Measurements from ENCODE around the gene PPP1R27. TPM values are rescaled to one million over a fixed set of nuclear protein-coding genes. Genes with fewer than 3 reads are reported as not detected.
A peak's percentile ranks its signal among the peaks of the same experiment; 100 is the strongest.

Gene PPP1R27
- total and polyA plus RNA-seq, 7 experiments from 2014 or later = 0.13 TPM; not detected in 6

- Mint-ChIP-seq H3K4me1 (peaks cover 11 to 28% (median 20%) of the 10 kb centered on the region in 7 donors), H3K9me3 (peaks cover 0 to 3% (median 0%) of the 10 kb centered on the region in 11 donors), H3K4me3 (peak overlapping the region; percentile 75 to 96 (median 92)), H3K27ac (peak overlapping the region; percentile 81 to 97 (median 91)), H3K36me3 (no peaks in the 10 kb centered on the region), H3K27me3 (no peaks in the 10 kb centered on the region)
- no peaks in the 10 kb centered on the region for H3K27me3 ChIP-seq (ENCODE audit: control insufficient read depth in 2 of 2, insufficient read depth in 2 of 2, low read length in 2 of 2)
- peak overlapping the region; percentile 66 for H3K4me3 ChIP-seq (ENCODE audit: low read length)
- DNase-seq (peak in 8 of 9 donors; percentile 27 to 60 (median 41)), ATAC-seq (peak; percentile 68)
- POLR2A ChIA-PET = no interaction called here
- H3K4me1 ChIP-seq (ENCODE audit: control insufficient read depth in 2 of 2, insufficient read depth in 2 of 2, low read length in 2 of 2) = peaks cover 13 to 16% of the 10 kb centered on the region in 2 donors
- CTCF ChIA-PET = interaction anchor here (0.5 kb wide), 1 partner anchor 125 kb away, joined by 3 read pairs; no protein-coding TSS in a partner anchor
- no peaks in the 10 kb centered on the region for H3K36me3 ChIP-seq (ENCODE audit: control insufficient read depth in 2 of 3, insufficient read depth in 3 of 3, low read length in 3 of 3)
- intact Hi-C loops (cut with micrococcal nuclease) = loop anchor here (1.0 to 5.0 kb wide), 5 partner anchors 60 to 195 kb away; partner anchors contain the start of genes CENPX (in 2 of the 2), LRRC45 (in 2 of the 2), ALYREF (in 1 of the 2) and ANAPC11 (in 1 of the 2)
- no peaks in the 10 kb centered on the region for H3K9me3 ChIP-seq (ENCODE audit: control insufficient read depth in 2 of 3, low read length in 3 of 3)
- H3K27ac ChIP-seq (ENCODE audit: low read depth, low read length) = peak overlapping the region; percentile 61
Observed at GRCh38 chr17:81831957-81832607, 2.8 kb downstream of the PPP1R27 start.

- ATAC-seq (no peak), DNase-seq (no peak)
- no peaks in the 10 kb centered on the region for H3K36me3 ChIP-seq (ENCODE audit: control insufficient read depth in 2 of 3, insufficient read depth in 3 of 3, low read length in 3 of 3)
- intact Hi-C loops (cut with micrococcal nuclease) = loop anchor here (5.0 kb wide), 2 partner anchors 61 to 191 kb away; partner anchors contain the start of genes CENPX (in 2 of the 2), LRRC45 (in 2 of the 2), ALYREF (in 1 of the 2) and ANAPC11 (in 1 of the 2)
- H3K27ac ChIP-seq (ENCODE audit: low read depth, low read length) = no peak overlapping the region
- H3K27me3 ChIP-seq (ENCODE audit: control insufficient read depth in 2 of 2, insufficient read depth in 2 of 2, low read length in 2 of 2) = no peaks in the 10 kb centered on the region
- peak overlapping the region; percentile 8 to 96 (median 92) for H3K4me3 Mint-ChIP-seq
- H3K36me3 Mint-ChIP-seq = no peaks in the 10 kb centered on the region
- CTCF ChIA-PET = no interaction called here
- H3K9me3 ChIP-seq (ENCODE audit: control insufficient read depth in 2 of 3, low read length in 3 of 3) = no peaks in the 10 kb centered on the region
- H3K4me1 Mint-ChIP-seq = peaks cover 11 to 28% (median 20%) of the 10 kb centered on the region in 7 donors
- peak overlapping the region; percentile 81 to 97 (median 91) for H3K27ac Mint-ChIP-seq
- POLR2A ChIA-PET = no interaction called here
- H3K9me3 Mint-ChIP-seq = peaks cover 0 to 3% (median 0%) of the 10 kb centered on the region in 11 donors
- H3K4me3 ChIP-seq (ENCODE audit: low read length) = no peak overlapping the region
- no peaks in the 10 kb centered on the region for H3K27me3 Mint-ChIP-seq
- H3K4me1 ChIP-seq (ENCODE audit: control insufficient read depth in 2 of 2, insufficient read depth in 2 of 2, low read length in 2 of 2) = peaks cover 13 to 16% of the 10 kb centered on the region in 2 donors
Observed at GRCh38 chr17:81831563-81831956, 3.3 kb downstream of the PPP1R27 start.

GRCh38 chr17:81829858-81830257 is 5.0 kb downstream of the PPP1R27 start:
- H3K4me1 ChIP-seq (ENCODE audit: control insufficient read depth in 2 of 2, insufficient read depth in 2 of 2, low read length in 2 of 2) = peaks cover 13 to 16% of the 10 kb centered on the region in 2 donors
- H3K27ac Mint-ChIP-seq = no peak overlapping the region
- H3K27me3 ChIP-seq (ENCODE audit: control insufficient read depth in 2 of 2, insufficient read depth in 2 of 2, low read length in 2 of 2) = no peaks in the 10 kb centered on the region

GRCh38 chr17:81828656-81829055 is 6.2 kb downstream of the PPP1R27 start:
- Histone ChIP-seq H3K4me3 (ENCODE audit: low read length) (no peak overlapping the region), H3K27me3 (ENCODE audit: control insufficient read depth in 2 of 2, insufficient read depth in 2 of 2, low read length in 2 of 2) (no peaks in the 10 kb centered on the region), H3K36me3 (ENCODE audit: control insufficient read depth in 2 of 3, insufficient read depth in 3 of 3, low read length in 3 of 3) (peaks cover 0 to 14% (median 0%) of the 10 kb centered on the region in 3 experiments), H3K4me1 (ENCODE audit: control insufficient read depth in 2 of 2, insufficient read depth in 2 of 2, low read length in 2 of 2) (peaks cover 11 to 12% of the 10 kb centered on the region in 2 donors), H3K9me3 (ENCODE audit: control insufficient read depth in 2 of 3, low read length in 3 of 3) (no peaks in the 10 kb centered on the region), H3K27ac (ENCODE audit: low read depth, low read length) (no peak overlapping the region)
- Mint-ChIP-seq H3K4me1 (peaks cover 16 to 32% (median 24%) of the 10 kb centered on the region in 7 donors), H3K27ac (no peak overlapping the region), H3K9me3 (peaks cover 0 to 3% (median 0%) of the 10 kb centered on the region in 11 donors), H3K27me3 (no peaks in the 10 kb centered on the region), H3K36me3 (peaks cover 0 to 3% (median 0%) of the 10 kb centered on the region in 5 donors), H3K4me3 (no peak overlapping the region)
- ChIA-PET CTCF (no interaction called here), POLR2A (no interaction called here)
- DNase-seq (no peak), ATAC-seq (no peak)
- intact Hi-C loops (cut with micrococcal nuclease) = no loop called here

More at GRCh38 chr17:81829858-81830257, 5.0 kb downstream of the PPP1R27 start:
- DNase-seq = no peak
- ChIA-PET POLR2A (interaction anchor here (0.6 to 1.2 kb wide), 2 partner anchors 98 to 120 kb away, joined by 3 read pairs; partner anchors contain the start of gene MAFG), CTCF (no interaction called here)
- H3K4me3 ChIP-seq (ENCODE audit: low read length) = no peak overlapping the region
- no peaks in the 10 kb centered on the region for H3K27me3 Mint-ChIP-seq
- peaks cover 16 to 32% (median 24%) of the 10 kb centered on the region in 7 donors for H3K4me1 Mint-ChIP-seq
- H3K27ac ChIP-seq (ENCODE audit: low read depth, low read length) = no peak overlapping the region
- H3K36me3 Mint-ChIP-seq = peaks cover 0 to 3% (median 0%) of the 10 kb centered on the region in 5 donors
- intact Hi-C loops (cut with micrococcal nuclease) = loop anchor here (5.0 kb wide), 2 partner anchors 62 to 192 kb away; partner anchors contain the start of genes CENPX (in 2 of the 2), LRRC45 (in 2 of the 2), ALYREF (in 1 of the 2) and ANAPC11 (in 1 of the 2)
- H3K9me3 ChIP-seq (ENCODE audit: control insufficient read depth in 2 of 3, low read length in 3 of 3) = no peaks in the 10 kb centered on the region
- no peak for ATAC-seq
- peaks cover 0 to 3% (median 0%) of the 10 kb centered on the region in 11 donors for H3K9me3 Mint-ChIP-seq
- H3K4me3 Mint-ChIP-seq = no peak overlapping the region
- peaks cover 0 to 2% (median 0%) of the 10 kb centered on the region in 3 experiments for H3K36me3 ChIP-seq (ENCODE audit: control insufficient read depth in 2 of 3, insufficient read depth in 3 of 3, low read length in 3 of 3)

GRCh38 chr17:81825841-81826466 is 8.9 kb downstream of the PPP1R27 start:
- Mint-ChIP-seq H3K27me3 (no peaks in the 10 kb centered on the region), H3K36me3 (peaks cover 0 to 3% (median 0%) of the 10 kb centered on the region in 5 donors), H3K9me3 (no peaks in the 10 kb centered on the region), H3K4me3 (no peak overlapping the region), H3K27ac (peak overlapping the region in 2 of 9 donors; percentile 48 to 87), H3K4me1 (peaks cover 5 to 18% (median 10%) of the 10 kb centered on the region in 7 donors)
- no peaks in the 10 kb centered on the region for H3K9me3 ChIP-seq (ENCODE audit: control insufficient read depth in 2 of 3, low read length in 3 of 3)
- intact Hi-C loops (cut with micrococcal nuclease) = no loop called here
- peaks cover 0 to 25% (median 0%) of the 10 kb centered on the region in 3 experiments for H3K36me3 ChIP-seq (ENCODE audit: control insufficient read depth in 2 of 3, insufficient read depth in 3 of 3, low read length in 3 of 3)
- DNase-seq (no peak), ATAC-seq (no peak)
- H3K27me3 ChIP-seq (ENCODE audit: control insufficient read depth in 2 of 2, insufficient read depth in 2 of 2, low read length in 2 of 2) = no peaks in the 10 kb centered on the region
- no peak overlapping the region for H3K27ac ChIP-seq (ENCODE audit: low read depth, low read length)
- H3K4me1 ChIP-seq (ENCODE audit: control insufficient read depth in 2 of 2, insufficient read depth in 2 of 2, low read length in 2 of 2) = no peaks in the 10 kb centered on the region
- POLR2A ChIA-PET = interaction anchor here (0.6 kb wide), 1 partner anchor 34 kb away, joined by 3 read pairs; the partner anchor contains the start of gene P4HB
- H3K4me3 ChIP-seq (ENCODE audit: low read length) = no peak overlapping the region
- CTCF ChIA-PET = no interaction called here

GRCh38 chr17:81824595-81824994 is 10.3 kb downstream of the PPP1R27 start:
- H3K27ac ChIP-seq (ENCODE audit: low read depth, low read length) = no peak overlapping the region
- DNase-seq (no peak), ATAC-seq (no peak)
- H3K36me3 ChIP-seq (ENCODE audit: control insufficient read depth in 2 of 3, insufficient read depth in 3 of 3, low read length in 3 of 3) = peaks cover 0 to 25% (median 0%) of the 10 kb centered on the region in 3 experiments
- H3K4me3 ChIP-seq (ENCODE audit: low read length) = no peak overlapping the region
- ChIA-PET POLR2A (no interaction called here), CTCF (no interaction called here)
- no peaks in the 10 kb centered on the region for H3K4me1 ChIP-seq (ENCODE audit: control insufficient read depth in 2 of 2, insufficient read depth in 2 of 2, low read length in 2 of 2)
- intact Hi-C loops (cut with micrococcal nuclease) = no loop called here
- no peaks in the 10 kb centered on the region for H3K9me3 Mint-ChIP-seq
- H3K4me1 Mint-ChIP-seq = peaks cover 5 to 13% (median 9%) of the 10 kb centered on the region in 7 donors
- H3K4me3 Mint-ChIP-seq = no peak overlapping the region
- H3K36me3 Mint-ChIP-seq = peaks cover 0 to 3% (median 0%) of the 10 kb centered on the region in 5 donors
- no peaks in the 10 kb centered on the region for H3K9me3 ChIP-seq (ENCODE audit: control insufficient read depth in 2 of 3, low read length in 3 of 3)
- no peaks in the 10 kb centered on the region for H3K27me3 ChIP-seq (ENCODE audit: control insufficient read depth in 2 of 2, insufficient read depth in 2 of 2, low read length in 2 of 2)
- H3K27ac Mint-ChIP-seq = no peak overlapping the region
- H3K27me3 Mint-ChIP-seq = no peaks in the 10 kb centered on the region

All from naive thymus-derived CD4-positive, alpha-beta T cell (primary cell).